Fibroblast of peridontal ligament (primary cell): ENCODE results near the gene TCFL5.

Experiments used
- DNase-seq: peaks from one replicate; pipeline ENCODE4 v3.0.0-alpha.2; 2010; ENCODE audit errors: extremely low read depth

Gene TCFL5

DNA sequence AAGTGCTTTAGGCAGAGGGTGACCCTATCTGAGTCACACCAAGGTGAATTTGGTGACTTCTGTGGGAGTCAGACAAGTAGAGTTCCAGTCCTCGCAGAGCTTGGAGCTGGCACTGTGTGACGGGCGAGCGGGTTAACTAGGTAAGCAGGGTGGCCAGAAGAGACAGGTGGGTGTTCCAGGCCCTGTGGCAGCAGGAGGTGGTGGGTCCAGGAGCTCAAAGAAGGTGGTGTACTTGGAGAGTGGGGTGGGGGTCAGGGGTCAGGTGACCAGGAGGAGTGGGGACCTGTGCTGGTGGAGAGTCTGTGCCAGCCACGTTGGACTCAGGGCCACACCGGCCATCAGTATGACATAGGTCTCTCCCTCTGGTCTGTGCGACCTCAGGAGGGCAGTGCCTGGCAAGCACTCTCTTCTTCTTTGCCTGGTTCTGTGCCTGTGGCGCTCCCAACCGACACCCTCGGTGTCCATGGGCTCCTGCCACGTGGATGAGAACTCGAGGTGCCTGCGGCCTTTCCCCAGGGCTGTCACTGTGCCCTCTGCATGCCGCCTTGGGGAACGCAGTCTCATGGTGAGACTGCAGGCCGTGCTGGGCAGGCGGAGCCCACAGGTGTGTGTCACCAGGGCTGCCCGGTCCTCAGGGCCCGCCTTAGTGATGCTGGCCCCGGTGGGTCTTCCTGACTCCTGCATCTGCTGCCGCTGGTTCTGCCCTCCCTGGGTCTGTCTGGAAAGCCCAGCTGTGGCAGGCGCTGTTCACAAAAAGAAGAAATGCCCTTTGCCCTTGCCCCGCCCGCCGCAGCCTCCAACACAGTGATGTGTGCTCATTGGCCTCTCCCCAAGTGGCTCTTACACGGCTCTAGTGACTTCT is 63.7 kb downstream of the TCFL5 start:
- DNase-seq: no peak

GRCh38 chr20:62796699-62797491 is 64.7 kb downstream of the TCFL5 start:
- DNase-seq: no peak

GRCh38 chr20:62795023-62795761 is 66.4 kb downstream of the TCFL5 start:
- peak; percentile 35 for DNase-seq

DNA sequence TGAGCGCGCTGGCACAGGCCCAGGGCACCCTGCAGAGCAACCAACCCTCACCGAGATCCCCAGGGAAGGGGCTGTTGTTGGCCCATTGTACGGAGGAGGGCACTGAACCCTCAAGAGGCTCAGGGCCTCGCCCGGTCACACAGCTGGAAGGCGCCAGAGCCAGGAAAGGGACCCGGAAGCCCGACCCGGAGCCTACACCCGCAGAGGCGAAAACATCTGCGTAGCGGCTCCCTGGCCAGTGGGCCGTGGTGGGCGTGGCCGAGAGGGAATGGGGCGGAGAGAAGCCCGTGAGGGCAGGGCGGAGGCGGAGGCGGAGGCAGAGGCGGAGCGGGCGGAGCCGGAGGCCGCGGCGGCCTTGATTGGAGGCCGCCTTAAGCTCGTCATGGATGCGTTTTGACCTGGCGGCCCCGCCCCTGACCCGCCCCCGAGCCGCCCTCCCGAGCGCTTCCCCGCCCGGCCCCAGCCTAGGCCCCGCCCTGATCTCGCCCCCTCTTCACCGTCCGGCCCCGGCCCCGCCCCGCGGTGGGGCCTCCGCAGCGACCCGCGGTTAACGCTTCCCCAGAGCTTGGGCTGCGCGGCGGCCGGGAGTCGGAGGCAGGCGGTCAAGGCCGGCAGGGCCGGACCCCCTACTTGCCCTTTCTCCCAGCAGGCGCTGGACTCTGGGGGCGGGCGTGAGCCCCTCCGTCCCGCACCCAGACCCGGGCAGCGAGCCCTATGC is 67.5 kb downstream of the TCFL5 start:
- peak; percentile 91 for DNase-seq

- no peak for DNase-seq
Measured at GRCh38 chr20:62793757-62794006, 67.9 kb downstream of the TCFL5 start.

DNA sequence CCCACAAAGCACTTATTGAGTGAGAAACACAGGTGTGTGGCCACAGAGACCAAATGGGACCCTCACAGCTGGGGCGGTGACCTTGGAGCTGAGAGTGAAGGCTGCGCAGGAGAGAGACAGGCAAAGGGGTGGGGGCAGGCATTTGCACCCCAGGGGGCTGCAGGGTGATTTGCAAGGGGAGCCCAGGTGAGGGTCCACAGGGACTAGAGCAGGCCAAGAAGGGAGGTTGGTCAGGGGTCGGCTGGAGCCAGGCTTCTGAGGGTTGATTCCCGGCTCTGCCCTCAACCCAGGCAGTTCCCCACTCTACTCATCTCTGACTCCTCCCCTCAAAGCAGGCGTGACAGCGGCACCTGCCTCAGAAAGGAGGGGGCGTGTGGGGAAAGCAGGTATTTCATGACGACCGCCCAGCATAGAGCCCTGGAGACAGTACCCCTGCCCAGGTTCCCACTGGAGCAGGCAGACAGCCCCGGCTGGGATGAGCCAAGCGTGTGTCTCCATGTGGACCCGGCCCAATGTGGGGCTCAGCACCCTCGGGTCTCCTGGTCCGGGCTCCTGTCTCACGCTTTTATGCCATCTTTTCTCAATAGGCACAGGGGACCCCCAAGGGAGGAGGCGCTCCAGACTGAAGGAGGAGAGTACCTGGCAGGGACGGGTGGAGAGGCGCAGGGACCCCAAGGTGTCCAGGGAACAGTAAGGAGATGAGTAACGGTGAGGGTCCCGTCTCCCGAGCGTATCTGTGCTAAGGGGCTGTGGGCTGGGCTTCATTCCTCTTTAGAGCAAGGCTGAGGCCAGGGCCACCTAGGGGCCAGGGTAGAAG is 68.5 kb downstream of the TCFL5 start:
- DNase-seq: no peak

GRCh38 chr20:62792182-62792939 is 69.3 kb downstream of the TCFL5 start:
- peak; percentile 18 for DNase-seq

DNA sequence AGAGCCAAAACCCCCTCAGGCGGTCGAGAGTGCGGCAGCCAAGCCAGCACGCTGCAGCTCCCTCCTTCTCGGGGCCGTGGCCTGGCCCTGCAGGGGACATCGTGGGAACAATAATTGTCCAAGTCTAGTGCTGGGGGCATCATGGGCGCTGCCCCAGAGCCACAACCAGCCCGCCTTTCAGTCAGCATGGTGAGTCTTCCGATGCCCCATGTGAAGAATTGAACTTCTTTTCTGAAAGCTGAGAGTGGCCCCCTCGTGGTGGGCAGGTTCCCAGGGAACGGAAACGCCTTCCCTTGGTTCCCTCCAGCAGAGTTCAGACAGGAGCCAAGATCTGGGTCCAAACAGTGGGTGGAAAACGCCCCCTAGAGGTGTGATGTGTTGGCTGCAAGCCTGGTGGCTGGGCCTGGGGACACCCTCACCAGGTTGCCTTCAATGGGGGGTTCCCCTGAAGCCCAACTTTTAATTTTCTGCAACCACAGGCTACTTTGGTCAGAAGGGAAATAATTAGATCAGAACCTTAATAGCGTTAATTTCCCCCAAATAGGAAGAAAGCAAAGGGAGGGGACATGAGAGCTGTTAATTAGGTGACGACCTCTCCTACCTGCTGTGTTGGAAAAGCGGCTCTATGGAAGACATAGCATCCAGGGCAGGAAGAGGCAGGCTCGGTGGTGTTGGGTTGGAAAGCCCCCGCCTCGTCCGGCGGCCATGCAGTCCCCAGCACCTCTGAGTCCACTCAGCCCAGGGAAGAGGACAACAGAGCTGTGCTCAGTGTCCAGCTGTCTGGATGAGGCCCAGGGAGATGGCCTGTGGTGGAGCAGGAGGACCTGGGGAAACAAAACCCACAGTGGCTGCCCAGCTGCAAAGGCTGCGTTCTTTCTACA is 70.1 kb downstream of the TCFL5 start:
- peak; percentile 91 for DNase-seq
